Caco-2 (cell line): Measurements from ENCODE around the gene IQGAP2. TPM values are rescaled to one million over a fixed set of nuclear protein-coding genes. Genes with fewer than 3 reads are reported as not detected.

Experiments used
- BruUV-seq: library from RNA; stranded (reverse); fragments of 400-500 nt; replicated peaks from 2 replicates; lab custom pipeline; 2021; lab: Mats Ljungman, UMichigan
- CTCF ChIA-PET: fragments of 300-600 bp; sonication (Branson Sonifier 250); formaldehyde crosslinking; loops from one replicate; lab custom pipeline; 2022; ENCODE audit warnings: antibody characterized with exemption; lab: Charles Lee
- POLR2A ChIA-PET: fragments of 300-600 bp; sonication (Branson Sonifier 250); formaldehyde crosslinking; loops from one replicate; lab custom pipeline; 2022; ENCODE audit warnings: antibody characterized with exemption; lab: Charles Lee
- DNase-seq, 2 experiments: peaks; one replicate each; pipeline versions ENCODE4 v3.0.0 to v3.0.0-alpha.2; 2020 to 2022
- H3K27me3 ChIP-seq: replicated peaks from 2 replicates; pipeline ENCODE4 v1.6.0; 2011; ENCODE audit warnings: low read length; ENCODE audit not compliant: control insufficient read depth, insufficient read depth
- H3K36me3 ChIP-seq: 2 replicates; pipeline ENCODE4 v1.5.1; 2011; ENCODE audit warnings: low read length; ENCODE audit not compliant: control insufficient read depth, insufficient read depth
- H3K4me1 ChIP-seq: fragments of 250-450 bp; sonication (Bioruptor Pico); 2 replicates; pipeline ENCODE4 v1.5.1; 2020; ENCODE audit warnings: mild to moderate bottlenecking
- H3K4me3 ChIP-seq: 2 replicates; pipeline ENCODE4 v1.5.1; 2011; ENCODE audit warnings: low read depth, mild to moderate bottlenecking, control low read depth, low read length
- H3K9me3 ChIP-seq: fragments of 250-450 bp; sonication (Bioruptor Pico); 2 replicates; pipeline ENCODE4 v1.5.1; 2020; ENCODE audit warnings: mild to moderate bottlenecking, moderate library complexity
- H3K27ac Mint-ChIP-seq: one replicate; pipeline ENCODE4 v1.8.0; 2022; ENCODE audit warnings: mixed read lengths; ENCODE audit not compliant: unreplicated experiment
- H3K27me3 Mint-ChIP-seq: one replicate; pipeline ENCODE4 v1.8.0; 2022; ENCODE audit warnings: mixed read lengths; ENCODE audit not compliant: insufficient read depth, unreplicated experiment
- H3K36me3 Mint-ChIP-seq: one replicate; pipeline ENCODE4 v1.8.0; 2022; ENCODE audit warnings: mild to moderate bottlenecking, mixed read lengths; ENCODE audit not compliant: insufficient read depth, unreplicated experiment
- H3K4me1 Mint-ChIP-seq: one replicate; pipeline ENCODE4 v1.8.0; 2022; ENCODE audit warnings: low read depth, mixed read lengths; ENCODE audit not compliant: unreplicated experiment
- H3K4me3 Mint-ChIP-seq: one replicate; pipeline ENCODE4 v1.8.0; 2022; ENCODE audit warnings: mild to moderate bottlenecking, moderate library complexity, mixed read lengths; ENCODE audit not compliant: unreplicated experiment
- H3K9me3 Mint-ChIP-seq: one replicate; pipeline ENCODE4 v1.8.0; 2022; ENCODE audit warnings: mixed read lengths; ENCODE audit not compliant: unreplicated experiment
- CTCF ChIP-seq, 2 experiments: fragments of 200-600 bp in 1 of 2; IDR thresholded peaks; 1 replicate in 1 of 2; 2 replicates in 1 of 2; pipeline versions ENCODE4 v1.5.1 to v1.8.0; 2011 to 2022; ENCODE audit warnings: antibody characterized with exemption in 1 of 2, control low read depth in 1 of 2, inconsistent platforms in 1 of 2, low read depth in 1 of 2, low read length in 1 of 2, mild to moderate bottlenecking in 1 of 2, moderate library complexity in 1 of 2; ENCODE audit not compliant: insufficient read depth in 1 of 2, severe bottlenecking in 1 of 2, unreplicated experiment in 1 of 2
- intact Hi-C: fragments of 100-400 bp; cut with micrococcal nuclease; formaldehyde crosslinking; loops from one replicate; pipeline ENCODE4 v1.10.0; 2022; ENCODE audit not compliant: unreplicated experiment
- total RNA-seq: library from RNA; stranded (reverse); gene quantifications from 2 replicates; pipeline ENCODE4 v1.2.3, GENCODE V29; 2022

Gene IQGAP2
- total RNA-seq, 1 experiment from 2014 or later, result 89.4 TPM

DNA sequence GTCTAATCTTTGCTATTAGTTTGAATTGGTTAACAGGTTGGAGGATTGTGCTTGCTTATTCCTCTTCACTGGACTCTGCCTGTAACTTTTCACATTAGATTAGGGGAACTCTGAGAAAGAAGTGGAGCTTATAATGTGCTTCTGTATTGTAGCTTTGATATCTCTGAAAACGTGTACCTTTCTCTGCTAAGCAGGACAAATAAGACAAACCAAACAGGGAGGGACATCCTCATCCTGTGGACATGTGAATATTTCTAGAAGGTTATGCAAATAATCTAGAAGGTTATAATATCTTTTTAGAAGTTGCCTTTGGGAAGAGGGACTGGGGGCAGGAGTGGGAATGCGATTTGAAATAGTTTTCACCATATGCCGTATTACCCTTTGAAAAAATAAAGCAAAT lies 11.7 kb downstream of the IQGAP2 start:
- Histone ChIP-seq H3K4me1 (no peaks in the 10 kb centered on the region; the same call in 1 of the 2 replicates), H3K4me3 (no peak overlapping the region), H3K9me3 (no peaks in the 10 kb centered on the region), H3K27me3 (no peaks in the 10 kb centered on the region), H3K36me3 (no peaks in the 10 kb centered on the region)
- H3K36me3 Mint-ChIP-seq, result peaks cover 16% of the 10 kb centered on the region
- no peak overlapping the region for H3K27ac Mint-ChIP-seq
- DNase-seq, result no peak
- no peak for TF ChIP-seq CTCF (IDR thresholded peaks at IDR 0.05; ENCODE audit: insufficient read depth in 1 of 2, low read depth in 1 of 2, low read length in 1 of 2, severe bottlenecking in 1 of 2, unreplicated experiment in 1 of 2)
- ChIA-PET CTCF (no interaction called here), POLR2A (no interaction called here)
- intact Hi-C loops, result no loop called here
- H3K27me3 Mint-ChIP-seq, result no peaks in the 10 kb centered on the region
- H3K4me3 Mint-ChIP-seq, result no peak overlapping the region
- no TSS peak for BruUV-seq
- no peaks in the 10 kb centered on the region for H3K9me3 Mint-ChIP-seq
- H3K4me1 Mint-ChIP-seq, result peaks cover 10% of the 10 kb centered on the region

DNA sequence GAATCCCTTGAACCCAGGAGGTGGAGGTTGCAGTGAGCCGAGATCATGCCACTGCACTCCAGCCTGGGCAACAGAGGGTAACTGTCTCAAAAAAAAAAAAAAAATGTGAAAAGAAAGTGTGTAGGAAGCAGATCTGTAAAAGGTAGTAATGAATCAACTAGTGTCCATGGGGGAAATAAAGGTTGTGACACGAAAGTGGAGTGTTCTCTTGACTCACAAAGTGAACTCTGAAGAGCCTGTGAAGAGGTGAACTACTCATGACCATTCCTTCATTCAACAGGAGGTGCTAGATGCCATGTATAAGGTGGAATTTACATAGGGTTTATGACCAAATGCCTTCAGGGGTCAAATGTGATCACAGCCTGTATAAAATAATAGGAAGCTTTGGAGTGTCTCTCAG lies 12.8 kb downstream of the IQGAP2 start:
- ChIA-PET CTCF (interaction anchor here (1.1 kb wide), 1 partner anchor 14 kb away, joined by 3 read pairs; no protein-coding TSS in a partner anchor), POLR2A (no interaction called here)
- TF ChIP-seq CTCF (IDR thresholded peaks at IDR 0.05; ENCODE audit: insufficient read depth in 1 of 2, low read depth in 1 of 2, low read length in 1 of 2, severe bottlenecking in 1 of 2, unreplicated experiment in 1 of 2), result no peak
- Histone ChIP-seq H3K4me3 (no peak overlapping the region), H3K36me3 (no peaks in the 10 kb centered on the region), H3K9me3 (no peaks in the 10 kb centered on the region), H3K27me3 (no peaks in the 10 kb centered on the region), H3K4me1 (peaks cover 3% of the 10 kb centered on the region; the same call in 1 of the 2 replicates)
- Mint-ChIP-seq H3K4me1 (peaks cover under 1% of the 10 kb centered on the region), H3K4me3 (no peak overlapping the region), H3K9me3 (no peaks in the 10 kb centered on the region), H3K27ac (no peak overlapping the region), H3K36me3 (peaks cover 19% of the 10 kb centered on the region), H3K27me3 (no peaks in the 10 kb centered on the region)
- BruUV-seq, result no TSS peak
- no peak for DNase-seq
- intact Hi-C loops, result no loop called here

- POLR2A ChIA-PET, result no interaction called here
- Mint-ChIP-seq H3K27me3 (no peaks in the 10 kb centered on the region), H3K27ac (peak overlapping the region; percentile 3)
These were observed 16.7 kb downstream of the IQGAP2 start for GRCh38 chr5:76419597-76420298.

More at GRCh38 chr5:76419597-76420298, 16.7 kb downstream of the IQGAP2 start:
- no TSS peak for BruUV-seq
- Mint-ChIP-seq H3K4me1 (no peaks in the 10 kb centered on the region), H3K4me3 (no peak overlapping the region), H3K36me3 (peaks cover 7% of the 10 kb centered on the region), H3K9me3 (no peaks in the 10 kb centered on the region)
- Histone ChIP-seq H3K4me1 (peaks cover 14% of the 10 kb centered on the region; the same call in 1 of the 2 replicates), H3K36me3 (no peaks in the 10 kb centered on the region), H3K9me3 (no peaks in the 10 kb centered on the region), H3K4me3 (no peak overlapping the region), H3K27me3 (no peaks in the 10 kb centered on the region)
- no peak for DNase-seq
- intact Hi-C loops, result no loop called here
- no peak for TF ChIP-seq CTCF (IDR thresholded peaks at IDR 0.05; ENCODE audit: insufficient read depth in 1 of 2, low read depth in 1 of 2, low read length in 1 of 2, severe bottlenecking in 1 of 2, unreplicated experiment in 1 of 2)
- CTCF ChIA-PET, result no interaction called here
